Esophagus muscularis mucosa (tissue), 3 donors: ENCODE results near the gene ZC3H18.

ENCODE experiments used
- CTCF ChIP-seq, 3 experiments: fragments of 200-600 bp in 2 of 3; fragments of 450-650 bp in 1 of 3; sonication (generic) in 2 of 3; IDR thresholded peaks; one replicate each; pipeline ENCODE4 v1.5.1; 2017 to 2019; ENCODE audit warnings: antibody characterized with exemption in 3 of 3, mild to moderate bottlenecking in 2 of 3, moderate library complexity in 1 of 3
- POLR2A ChIP-seq: fragments of 450-650 bp; IDR thresholded peaks from one replicate; pipeline ENCODE4 v1.6.1; 2017; ENCODE audit warnings: antibody characterized with exemption, moderate library complexity, mild to moderate bottlenecking, low read depth
- POLR2AphosphoS5 ChIP-seq, 2 donors: sonication (generic); formaldehyde crosslinking; IDR thresholded peaks; one replicate each; pipeline ENCODE4 v1.6.1; 2017; ENCODE audit warnings: antibody characterized with exemption in 2 of 2

- TF ChIP-seq CTCF (IDR thresholded peaks at IDR 0.05) (no peak), POLR2AphosphoS5 (IDR thresholded peaks at IDR 0.05) (no peak), POLR2A (no peak)
These were observed 99.8 kb downstream of the ZC3H18 start for GRCh38 chr16:88669980-88670379.
